Tongue (tissue), 2 donors: Measurements from ENCODE around the gene TGM3. TPM values are rescaled to one million over a fixed set of nuclear protein-coding genes. Genes with fewer than 3 reads are reported as not detected.

ENCODE experiments used
- DNase-seq: peaks from one replicate; pipeline ENCODE4 v3.0.0-alpha.2; 2015
- total RNA-seq: library from RNA; depleted of rRNA; stranded (reverse); fragments of >200 nt; gene quantifications from one replicate; pipeline ENCODE4 v1.2.3, GENCODE V29; 2014

TGM3 gene
- total RNA-seq, 1 donor from 2014 or later: 14.5 TPM

DNA sequence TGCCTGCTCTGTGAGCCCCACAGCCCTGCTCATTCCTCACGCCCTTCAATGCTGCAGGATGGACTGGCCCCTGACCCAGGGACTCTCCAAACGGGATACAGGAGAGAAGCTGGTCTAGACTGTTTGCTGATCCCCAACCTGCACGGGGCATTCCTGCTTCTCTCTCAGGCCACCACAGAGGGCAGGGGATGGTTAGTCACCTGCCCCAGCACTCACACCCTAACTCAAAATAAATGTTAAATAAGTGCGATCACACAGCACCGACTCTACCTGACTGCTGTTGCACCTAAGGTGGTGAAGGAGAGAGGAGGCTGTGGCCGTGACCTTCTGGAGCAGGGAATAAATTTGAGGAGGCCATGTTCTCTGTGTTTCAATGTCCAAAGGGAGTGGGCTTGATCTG lies 45.0 kb downstream of the TGM3 start:
- no peak for DNase-seq

DNA sequence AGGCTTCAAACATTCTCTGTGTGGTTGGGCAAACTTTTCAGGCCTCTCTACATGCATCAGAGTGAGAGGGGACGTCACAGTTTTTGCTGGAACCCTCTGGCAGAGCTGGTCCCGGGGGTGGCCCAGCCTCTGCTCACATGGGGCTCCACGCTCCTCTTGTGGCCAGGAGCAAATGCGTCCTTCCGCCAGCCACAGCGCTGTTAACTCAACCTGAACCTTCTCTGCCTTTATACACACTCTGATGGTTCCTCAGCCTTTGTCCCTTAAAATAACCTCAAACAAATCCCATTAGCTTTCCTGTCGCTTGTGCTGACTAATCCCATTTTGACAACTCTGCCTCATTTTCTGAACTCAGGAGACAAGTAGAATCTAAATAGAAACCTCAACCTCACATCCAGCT lies 45.5 kb downstream of the TGM3 start:
- no peak for DNase-seq

DNA sequence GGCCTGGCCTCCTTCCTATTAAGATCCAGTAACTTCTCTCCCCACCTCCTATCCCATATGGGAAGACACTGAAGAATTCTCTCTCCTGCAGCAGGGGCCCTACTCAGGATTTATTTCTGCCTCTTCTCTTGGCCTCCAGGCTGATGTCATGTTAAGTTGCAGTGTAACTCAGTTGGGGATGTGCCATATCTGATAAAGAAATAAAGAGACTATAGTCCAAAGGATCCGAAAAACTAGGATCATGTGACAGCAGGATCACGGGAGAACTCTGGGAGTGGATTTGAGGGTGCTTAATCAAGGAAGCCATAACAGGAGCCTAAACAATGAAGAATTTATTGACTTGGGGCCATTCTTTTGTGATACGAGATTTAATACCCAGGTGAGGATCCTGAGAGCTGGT lies 46.4 kb downstream of the TGM3 start:
- no peak for DNase-seq

DNA sequence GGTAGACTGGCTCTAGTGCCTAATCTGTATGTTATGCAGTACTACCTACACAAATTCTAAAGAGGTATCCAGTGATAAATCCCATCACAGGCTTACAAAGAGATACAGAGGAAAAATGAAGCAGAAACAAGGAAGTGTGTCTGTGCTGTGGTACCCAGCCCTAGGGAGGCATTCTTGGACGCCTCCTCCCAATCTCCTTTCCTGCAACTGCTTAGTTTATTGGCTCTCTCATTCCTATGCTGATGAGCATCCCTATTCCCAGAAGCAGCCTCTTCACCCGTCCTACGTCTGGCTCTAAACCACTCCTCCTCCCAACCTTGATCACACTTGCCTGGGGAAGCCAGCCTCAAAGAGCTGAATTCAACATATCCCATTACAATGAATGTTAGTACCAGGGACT lies 50.4 kb downstream of the TGM3 start:
- no peak for DNase-seq

DNA sequence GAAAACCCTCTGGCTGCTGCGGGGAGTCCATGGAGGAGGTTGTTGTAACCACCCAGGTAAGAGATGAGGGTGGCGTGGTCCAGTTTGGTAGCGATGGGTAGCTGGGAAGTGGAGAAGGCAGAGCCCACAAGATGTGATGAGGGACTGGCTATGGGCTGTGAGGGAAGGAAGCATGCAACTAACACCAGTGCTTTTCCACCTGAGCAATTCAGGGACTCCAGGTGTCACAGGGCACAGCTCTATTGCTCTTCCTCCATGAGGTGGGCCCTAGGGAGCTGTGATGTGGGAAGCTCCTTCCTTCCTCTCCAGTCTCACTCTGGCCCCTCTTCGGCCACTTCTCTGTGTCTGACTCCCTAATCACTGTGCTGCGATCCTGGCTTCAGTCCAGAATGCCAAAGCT lies 52.5 kb downstream of the TGM3 start:
- DNase-seq: no peak

DNA sequence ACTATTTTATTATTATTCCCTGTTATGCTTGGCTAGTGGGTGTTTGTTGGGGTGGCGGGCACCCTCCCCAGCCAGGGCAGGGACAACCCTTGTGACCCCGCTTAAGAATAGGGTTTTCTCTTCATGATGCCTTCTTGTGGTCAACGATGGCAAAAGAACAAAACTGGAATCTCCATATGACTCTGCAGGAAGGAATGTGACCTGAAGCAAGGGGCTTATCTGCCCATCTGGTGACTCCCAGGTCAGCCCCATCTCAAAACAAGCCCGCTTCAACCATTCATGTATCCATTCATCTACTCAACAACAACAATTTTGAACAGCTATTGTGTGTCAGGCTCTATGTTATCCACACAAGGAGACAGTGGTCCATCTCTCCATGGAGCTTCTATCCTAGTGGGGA lies 54.0 kb downstream of the TGM3 start:
- DNase-seq: no peak

DNA sequence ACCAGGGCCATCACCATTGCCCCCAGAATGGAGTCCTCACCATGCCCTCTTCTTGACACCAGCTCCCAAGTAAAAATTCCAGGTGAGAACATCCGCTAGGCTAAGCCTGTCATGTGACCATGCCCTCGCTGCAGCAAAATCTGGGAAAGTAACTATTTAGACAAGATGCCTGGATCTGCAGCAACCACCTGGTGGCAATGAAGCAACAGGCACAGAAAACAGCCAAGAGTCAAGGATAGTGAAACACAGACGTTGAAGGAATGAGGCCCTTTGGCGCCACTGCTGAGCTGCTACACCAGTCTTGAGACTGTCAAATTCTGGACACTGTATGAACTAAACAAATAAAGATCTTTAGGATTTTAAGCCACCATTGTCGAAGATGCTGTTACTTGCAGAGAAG lies 54.8 kb downstream of the TGM3 start:
- DNase-seq: no peak

DNA sequence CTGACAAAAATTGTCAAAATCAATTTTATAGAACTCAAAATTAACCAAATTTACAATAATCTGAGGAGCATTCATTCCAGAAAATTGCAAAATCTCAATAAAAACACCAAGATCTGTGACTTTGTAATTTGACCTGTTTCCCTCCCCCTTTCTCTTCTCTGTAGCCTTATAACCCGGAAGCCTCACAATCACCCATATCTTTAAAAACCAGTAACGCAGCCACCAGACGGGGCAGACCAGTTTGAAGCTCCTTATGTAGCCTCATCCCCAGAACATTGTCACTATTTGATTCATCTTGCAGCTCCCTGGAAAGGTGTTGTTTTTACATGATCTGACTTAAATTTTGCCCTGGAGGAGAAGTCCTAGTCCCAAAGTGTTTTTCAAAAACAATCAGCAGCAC lies 57.4 kb downstream of the TGM3 start:
- DNase-seq: no peak

DNA sequence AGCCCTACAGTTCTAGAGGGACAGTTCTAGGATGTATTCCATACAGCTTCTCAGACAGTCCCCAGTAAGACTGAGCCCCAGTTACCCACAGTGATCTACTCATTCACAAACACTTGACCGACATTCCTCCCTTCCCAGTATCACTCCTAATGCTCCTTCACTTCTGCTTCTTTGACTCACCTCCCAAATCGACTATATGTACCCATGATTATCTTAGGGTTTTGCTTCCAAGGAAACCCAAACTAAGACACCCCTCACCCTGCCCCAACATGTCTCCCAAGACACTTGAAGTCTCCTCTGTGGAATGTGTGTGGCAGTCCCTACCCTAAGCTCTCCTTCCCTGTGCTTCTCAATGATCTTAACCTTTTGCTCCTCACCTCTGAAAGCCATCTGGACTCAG lies 61.3 kb downstream of the TGM3 start:
- DNase-seq: no peak

DNA sequence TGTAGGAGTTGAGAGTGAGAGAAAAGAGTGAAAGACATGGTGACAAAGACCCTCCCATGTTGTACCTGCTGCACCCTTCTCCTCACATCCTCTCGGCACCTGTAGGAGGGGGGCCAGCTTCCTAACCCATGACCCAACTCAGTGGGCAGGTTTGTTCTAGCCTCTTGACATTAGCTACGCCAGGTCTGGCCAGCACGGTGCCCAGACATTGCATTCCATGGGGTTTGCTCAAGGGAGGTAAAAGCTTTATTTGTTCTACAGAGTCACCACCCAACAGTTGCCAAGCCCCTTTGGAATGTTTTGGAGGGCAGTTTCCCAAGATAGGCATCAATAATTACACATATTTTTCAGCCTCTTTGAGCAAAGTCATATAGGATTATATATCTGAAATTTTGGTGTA lies 62.2 kb downstream of the TGM3 start:
- DNase-seq: no peak

DNA sequence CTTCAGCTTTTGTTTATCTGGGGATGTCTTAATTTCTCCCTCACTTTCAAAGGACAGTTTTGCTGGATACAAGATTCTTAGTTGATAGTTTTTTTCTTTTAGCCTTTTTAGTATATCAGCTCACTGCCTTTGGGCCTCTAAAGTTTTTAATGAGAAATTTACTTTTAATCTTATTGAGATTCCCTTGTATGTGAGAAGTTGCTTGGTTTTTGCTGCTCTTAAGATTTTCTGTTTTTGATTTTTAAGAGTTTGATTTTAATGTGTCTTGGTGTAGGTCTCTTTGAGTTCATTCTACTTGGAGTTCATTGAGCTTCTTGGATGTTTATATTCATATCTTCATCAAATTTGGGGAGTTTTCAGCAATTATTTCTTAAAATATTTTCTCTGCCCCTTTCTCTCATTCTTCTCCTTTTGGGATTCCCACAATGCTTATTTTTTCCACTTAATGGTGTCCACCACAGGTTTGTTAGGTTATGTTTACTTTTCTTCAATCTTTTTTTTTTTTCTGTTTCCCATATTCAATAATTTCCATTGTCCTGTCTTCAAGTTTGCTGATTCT lies 65.3 kb downstream of the TGM3 start:
- no peak for DNase-seq

DNA sequence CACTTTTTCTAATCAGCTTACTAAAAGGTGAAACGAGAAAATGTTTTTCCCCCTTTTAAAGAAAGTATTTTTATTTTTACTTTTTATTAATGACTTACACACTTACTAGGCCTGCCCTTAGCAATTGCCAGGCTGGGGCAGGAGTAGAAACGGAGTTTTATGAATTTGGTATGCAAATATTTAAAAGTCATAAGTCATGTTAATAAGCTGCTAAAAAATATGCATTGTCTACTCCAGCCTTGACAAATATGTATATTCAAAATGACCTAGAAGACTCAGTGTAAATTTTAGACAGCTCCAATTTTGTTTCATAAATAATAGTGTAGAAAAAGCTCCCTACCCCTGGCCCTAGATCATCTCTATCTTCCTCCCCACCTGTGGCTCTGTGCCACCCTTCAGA lies 67.4 kb downstream of the TGM3 start:
- DNase-seq: no peak

DNA sequence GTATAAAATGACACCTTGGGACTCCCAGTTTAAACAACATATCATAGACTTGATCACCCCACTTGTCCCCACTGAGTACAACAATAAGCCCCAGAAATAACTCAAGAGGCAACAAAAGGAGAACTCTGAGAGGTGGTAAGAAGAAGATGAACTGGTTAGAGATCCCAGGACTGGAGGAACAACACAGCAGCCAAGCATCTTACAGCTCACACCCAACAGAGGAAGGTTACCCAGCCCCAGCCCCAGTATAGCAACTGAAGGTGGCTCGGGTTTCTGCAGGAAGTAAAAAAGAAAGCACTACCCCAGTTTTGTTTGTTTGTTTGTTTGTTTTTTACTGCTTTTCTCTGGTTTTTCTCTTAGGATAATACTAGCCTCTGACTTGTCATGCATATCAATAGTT lies 67.8 kb downstream of the TGM3 start:
- DNase-seq: no peak

DNA sequence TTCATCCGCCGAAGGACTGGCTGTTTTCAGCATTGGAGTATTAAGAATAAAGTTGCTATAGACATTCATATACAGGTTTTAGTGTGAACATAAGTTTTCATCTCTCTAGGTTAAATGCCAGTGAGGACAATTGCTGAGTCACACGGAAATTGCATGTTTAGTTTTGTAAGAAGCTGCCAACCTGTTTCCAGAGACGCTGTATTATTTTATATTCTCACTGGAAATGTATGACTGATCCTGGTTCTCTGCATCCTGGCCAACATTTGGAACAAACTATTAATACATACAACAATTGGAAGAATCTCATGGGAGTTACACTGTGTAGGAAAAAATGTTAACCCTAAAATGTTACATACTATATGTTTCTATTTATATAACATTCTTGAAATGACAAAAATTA lies 68.2 kb downstream of the TGM3 start:
- DNase-seq: no peak

DNA sequence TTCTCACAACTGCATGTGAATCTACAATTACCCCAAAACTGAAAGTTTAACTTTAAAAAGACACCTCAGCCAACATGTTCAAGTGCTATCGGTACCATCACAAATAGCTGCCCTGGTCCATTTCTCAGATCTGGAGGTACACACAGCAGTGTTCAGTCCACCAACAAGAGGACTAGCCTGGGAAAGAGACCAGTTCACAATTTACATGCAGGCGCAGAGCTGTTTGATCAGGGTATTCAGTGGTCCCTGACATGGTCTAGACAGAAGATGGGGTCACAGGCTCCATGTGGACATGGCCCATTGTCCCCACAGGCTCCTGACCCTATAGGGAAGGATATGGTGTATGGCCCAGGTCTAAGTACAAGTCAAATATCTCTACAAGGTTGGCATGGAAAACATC lies 69.3 kb downstream of the TGM3 start:
- DNase-seq: no peak

DNA sequence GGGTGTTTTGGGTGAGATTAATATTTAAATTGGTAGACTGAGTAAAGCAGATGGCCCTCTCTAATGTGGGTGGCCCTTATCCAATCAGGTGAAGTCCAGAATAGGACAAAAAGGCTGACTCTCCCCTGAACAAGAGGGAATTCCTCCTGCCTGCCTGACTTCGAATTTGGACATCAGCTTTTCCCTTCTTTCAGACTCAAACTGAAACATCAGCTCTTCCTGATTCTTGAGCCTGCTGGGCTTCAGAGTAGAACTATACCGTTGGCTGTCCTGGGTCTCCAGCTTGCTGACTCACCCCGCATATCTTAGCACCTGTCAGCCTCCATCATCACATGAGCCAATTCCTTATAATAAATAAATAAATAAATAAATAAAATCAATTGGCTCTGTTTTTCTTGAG lies 69.9 kb downstream of the TGM3 start:
- DNase-seq: no peak

DNA sequence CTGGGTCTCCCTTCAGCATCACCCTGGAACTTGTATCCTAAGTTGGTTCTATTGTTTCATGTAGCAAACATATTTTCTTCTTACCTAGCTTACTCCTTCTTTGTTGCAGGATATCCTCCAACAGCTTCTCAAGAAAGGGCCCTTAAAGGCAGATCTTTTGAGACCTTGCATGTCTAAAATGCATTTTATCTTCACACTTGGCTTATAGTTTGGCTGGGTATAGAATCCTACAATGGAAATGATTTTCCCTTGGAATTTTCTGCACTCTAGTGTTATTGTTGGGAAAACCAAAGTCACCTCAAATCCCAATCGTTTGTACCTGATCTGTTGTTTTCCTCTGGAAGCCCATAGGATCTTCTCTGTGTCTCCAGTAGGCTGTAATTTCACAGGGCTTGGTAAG lies 72.8 kb downstream of the TGM3 start:
- DNase-seq: no peak

DNA sequence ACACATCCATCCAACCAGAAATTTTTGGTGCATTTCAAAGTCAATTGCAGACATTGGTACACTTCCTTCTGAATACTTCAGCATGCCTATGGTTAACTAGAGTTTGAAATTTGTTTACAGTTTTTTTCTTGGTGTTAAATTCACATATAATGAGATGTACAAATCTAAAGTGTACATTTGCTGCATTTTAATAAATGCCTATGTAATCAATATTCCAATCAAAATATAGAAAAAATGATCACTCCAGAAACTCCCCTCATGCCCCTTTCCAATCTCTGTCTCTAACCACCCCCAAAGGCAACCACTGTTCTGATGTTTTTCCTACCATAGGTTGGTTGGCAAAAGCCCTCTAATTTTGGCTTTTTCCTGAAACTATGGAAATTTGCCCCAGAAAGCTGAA lies 77.3 kb downstream of the TGM3 start:
- no peak for DNase-seq

DNA sequence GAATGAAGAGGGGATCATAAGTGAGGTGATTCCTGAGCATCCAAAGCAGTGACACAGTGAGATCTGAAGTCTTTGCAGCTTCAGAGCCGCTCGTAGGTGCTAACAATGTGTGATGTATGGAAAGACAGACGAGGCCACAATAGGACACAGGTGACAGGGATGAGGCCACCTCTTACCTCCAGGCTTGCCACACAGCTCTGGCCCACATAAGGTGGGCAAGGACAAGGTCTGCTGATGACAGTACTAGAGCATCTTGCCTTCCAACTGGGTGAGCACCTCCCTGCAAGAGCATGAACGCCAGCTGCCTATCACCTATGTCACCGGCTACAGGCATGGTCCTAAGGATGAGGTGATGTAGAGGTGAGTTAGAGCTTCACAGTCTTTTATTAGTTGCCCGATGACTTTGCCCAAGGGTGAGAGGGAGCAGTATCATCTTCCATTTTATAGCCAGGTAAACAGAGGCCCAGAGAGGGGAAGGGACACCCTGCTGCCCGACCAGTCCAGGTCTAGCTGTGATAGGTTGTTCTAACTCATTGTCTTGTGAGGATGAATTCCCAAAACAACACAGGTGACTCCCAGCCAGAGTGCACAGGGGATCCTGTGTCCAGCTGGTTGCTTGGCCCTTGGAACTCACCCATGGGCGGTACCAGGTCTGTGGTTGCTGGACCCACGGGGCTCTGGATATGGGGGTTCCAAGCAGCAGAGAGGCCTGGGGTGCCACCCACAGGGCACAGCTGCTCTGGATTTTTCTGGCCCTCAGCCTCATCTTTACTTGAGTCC lies 78.7 kb downstream of the TGM3 start:
- no peak for DNase-seq

DNA sequence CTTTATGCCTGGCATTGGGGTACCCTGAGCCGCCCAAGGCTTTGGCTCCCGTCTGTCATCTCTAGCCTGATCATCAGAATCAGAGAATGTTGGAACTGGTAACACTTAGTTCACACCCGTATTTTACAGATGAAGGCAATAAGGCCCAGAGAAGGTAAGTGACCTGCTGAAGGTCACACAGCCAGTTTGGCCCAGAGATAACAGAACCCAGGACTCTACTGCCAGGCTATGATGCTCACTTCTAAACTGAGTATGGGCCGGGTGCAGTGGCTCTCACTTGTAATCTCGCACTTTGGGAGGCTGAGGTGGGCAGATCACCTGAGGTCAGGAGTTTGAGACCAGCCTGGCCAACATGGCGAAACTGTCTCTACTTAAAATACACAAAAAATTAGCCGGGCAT lies 83.1 kb downstream of the TGM3 start:
- DNase-seq: no peak

DNA sequence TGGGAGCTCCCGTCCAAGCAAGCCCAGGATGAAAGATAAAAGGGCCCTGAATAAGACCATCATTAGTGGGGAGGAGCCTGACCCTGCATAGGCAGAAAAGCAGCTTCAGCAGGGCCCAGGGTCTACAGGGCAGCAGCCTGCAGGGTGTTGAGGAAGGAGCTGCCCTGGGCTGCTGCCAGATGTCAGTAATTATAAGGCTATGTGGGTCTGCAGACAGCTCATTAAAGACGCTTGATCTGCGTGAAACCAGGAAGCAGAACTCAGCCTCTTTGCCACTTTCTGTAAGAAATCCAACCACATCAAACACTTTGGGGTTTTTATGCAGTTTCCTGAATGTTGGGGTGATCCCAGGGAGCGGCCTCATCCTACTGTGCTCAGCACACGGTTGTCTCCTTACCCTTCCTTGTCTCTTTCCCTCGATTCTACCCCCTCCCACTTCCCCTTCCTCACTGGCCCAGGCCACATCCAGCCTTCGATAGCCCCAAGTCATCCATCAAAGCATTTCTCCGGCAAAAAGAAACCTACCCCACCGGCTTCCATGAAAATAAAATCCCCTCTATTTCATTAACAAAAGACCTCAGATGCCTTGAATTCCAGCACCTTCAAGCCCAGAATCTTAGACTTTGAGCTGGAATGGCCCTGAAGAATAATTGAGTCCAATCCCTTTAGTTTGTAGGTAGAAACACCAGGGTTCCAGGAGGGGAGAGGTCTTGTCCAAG lies 83.9 kb downstream of the TGM3 start:
- no peak for DNase-seq

DNA sequence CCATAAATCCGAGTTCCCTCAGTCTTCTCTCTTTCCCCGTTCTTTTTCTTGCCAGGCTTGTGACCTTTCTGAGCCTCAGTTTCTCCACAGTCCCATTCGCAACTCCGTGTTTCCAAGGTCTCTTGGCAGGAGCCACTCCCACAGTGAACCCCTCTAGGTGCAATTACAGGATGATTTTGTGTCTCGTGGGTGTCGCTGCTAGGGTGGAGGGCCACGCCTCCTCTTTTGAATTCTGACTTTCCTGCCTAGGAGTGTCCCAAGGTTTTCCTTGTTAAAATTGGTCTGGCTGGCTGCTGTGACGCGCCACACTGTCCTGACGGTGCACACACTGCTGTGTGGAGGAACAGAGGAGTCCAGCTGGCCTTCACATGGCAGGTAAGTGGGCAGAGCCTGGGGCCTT lies 84.8 kb downstream of the TGM3 start, which contains the start of gene TGM6:
TGM6 (plus strand) TSS at position 301 of the 400 bp plus-strand sequence; CDS start at position 369, 68 bp downstream.
- no peak for DNase-seq

DNA sequence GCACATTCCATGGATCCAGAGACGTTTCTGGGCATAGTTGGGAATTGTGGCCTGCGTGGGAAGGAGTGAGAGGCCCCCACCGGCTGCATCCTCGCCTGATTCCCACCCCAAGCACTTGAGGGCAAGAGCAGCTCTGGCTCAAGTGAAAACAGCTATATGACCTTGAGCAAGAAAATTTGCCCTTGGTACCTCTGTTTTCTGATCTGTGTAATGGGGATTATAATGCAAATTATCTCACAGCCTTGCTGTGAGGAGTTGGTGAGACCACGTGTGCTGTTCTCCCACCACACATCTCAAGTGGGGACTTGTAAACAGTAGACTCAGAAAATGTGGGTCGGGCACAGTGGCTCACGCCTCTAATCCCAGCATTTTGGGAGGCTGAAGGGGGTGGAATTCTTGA lies 85.5 kb downstream of the TGM3 start:
- no peak for DNase-seq

DNA sequence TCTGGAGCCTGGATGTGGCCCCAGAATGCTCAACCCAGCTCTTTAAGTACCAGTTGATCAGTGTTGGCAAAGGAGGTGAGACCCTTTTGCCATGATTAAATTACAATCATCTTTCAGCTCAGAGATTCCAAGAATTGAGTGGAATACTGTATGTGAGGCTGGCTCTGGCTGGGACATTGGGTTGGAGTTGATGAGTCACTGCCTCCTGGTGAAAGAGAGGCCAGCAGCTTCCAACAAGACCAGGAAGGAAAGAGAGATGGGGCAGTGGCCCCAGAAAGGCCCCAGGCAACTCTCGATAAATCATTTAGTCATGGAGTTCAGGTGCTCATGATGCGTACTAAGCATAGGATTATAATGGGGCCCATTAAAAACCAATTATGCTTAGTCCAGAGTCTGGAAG lies 87.0 kb downstream of the TGM3 start:
- DNase-seq: no peak
